H1 (cell line): ENCODE results near the gene CELF3. TPM values are rescaled to one million over a fixed set of nuclear protein-coding genes. Genes with fewer than 3 reads are reported as not detected.

Experiments used
- ASH2L ChIP-seq: fragments of 200-600, 300-600 bp; sonication (generic); IDR thresholded peaks from one replicate; pipeline ENCODE4 v1.7.1; 2017; ENCODE audit warnings: low read length
- BACH1 ChIP-seq: IDR thresholded peaks from 2 replicates; pipeline ENCODE4 v1.6.1; 2012; ENCODE audit warnings: low read length, improper control_type of control experiment
- CHD1 ChIP-seq: IDR thresholded peaks from 2 replicates; pipeline ENCODE4 v1.6.1; 2012; ENCODE audit warnings: low read depth, low read length, improper control_type of control experiment
- GABPA ChIP-seq: IDR thresholded peaks from 2 replicates; pipeline ENCODE4 v1.6.1; 2011; ENCODE audit warnings: mild to moderate bottlenecking, low read length, moderate library complexity, borderline replicate concordance; ENCODE audit not compliant: insufficient read depth
- NANOG ChIP-seq: IDR thresholded peaks from 2 replicates; pipeline ENCODE4 v1.6.1; 2011; ENCODE audit warnings: low read length, low read depth, mild to moderate bottlenecking, inconsistent platforms; ENCODE audit not compliant: insufficient read depth, poor library complexity, severe bottlenecking
- SP4 ChIP-seq: IDR thresholded peaks from 2 replicates; pipeline ENCODE4 v1.6.1; 2012; ENCODE audit warnings: low read length, inconsistent platforms
- TBP ChIP-seq: IDR thresholded peaks from 2 replicates; pipeline ENCODE4 v1.6.1; 2011; ENCODE audit warnings: low read depth, low read length, improper control_type of control experiment
- polyA plus RNA-seq, 7 experiments: library from polyadenylated mRNA; depleted of rRNA in 3 of 7; stranded (reverse) in 5 of 7; unstranded in 2 of 7; fragments of >200 nt in 5 of 7; fragments of 200-250 nt in 2 of 7; gene quantifications; 1 replicate in 5 of 7; 2 replicates in 1 of 7; 4 replicates in 1 of 7; pipeline versions ENCODE4 v1.2.1 to v1.2.3, GENCODE V29; 2011 to 2013; ENCODE audit warnings: missing spikeins in 2 of 7, mixed read lengths in 2 of 7
- total RNA-seq: library from RNA; stranded (reverse); fragmentation: NEBNext Ultra II Directional; extraction: Animal tissue kit (Norgen Biotek cat#: 25700); gene quantifications from 2 replicates; pipeline ENCODE4 v1.2.1, GENCODE V29; 2021
- TF ChIP-seq, protein P1 (sequence below): fragments of 300-600 bp; sonication (generic); IDR thresholded peaks from 2 replicates; pipeline ENCODE4 v1.7.1; 2012; ENCODE audit warnings: low read length, moderate library complexity, mild to moderate bottlenecking, inconsistent platforms; ENCODE audit not compliant: insufficient replicate concordance

Gene CELF3
- total and polyA plus RNA-seq, 2 of the 8 experiments (the other 6 are each of a cell fraction or from before 2014, with no cell fraction given): 0.34 to 1.2 TPM

DNA sequence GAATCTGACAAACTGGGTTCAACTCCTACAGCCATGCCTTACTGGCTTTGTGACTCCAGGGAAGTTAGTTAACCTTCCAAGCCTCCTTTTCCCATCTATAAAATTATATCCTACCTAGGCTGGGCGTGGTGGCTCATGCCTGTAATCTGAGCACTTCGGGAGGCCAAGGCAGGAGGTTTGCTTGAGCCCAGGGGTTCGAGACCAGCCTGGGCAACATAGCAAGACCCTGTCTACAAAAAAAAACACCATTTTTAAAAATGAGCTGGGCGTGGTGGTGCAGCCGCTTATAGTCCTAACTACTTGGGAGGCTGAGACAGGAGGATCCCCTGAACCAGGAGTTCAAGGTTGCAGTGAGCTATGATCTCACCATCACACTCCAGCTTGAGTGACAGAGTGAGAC, 15.1 kb downstream of the CELF3 start (continued):
- no peak for TF ChIP-seq TBP
- no peak for TF ChIP-seq SP4
- TF ChIP-seq GABPA: no peak
- no peak for TF ChIP-seq NANOG
- TF ChIP-seq, protein P1, sequence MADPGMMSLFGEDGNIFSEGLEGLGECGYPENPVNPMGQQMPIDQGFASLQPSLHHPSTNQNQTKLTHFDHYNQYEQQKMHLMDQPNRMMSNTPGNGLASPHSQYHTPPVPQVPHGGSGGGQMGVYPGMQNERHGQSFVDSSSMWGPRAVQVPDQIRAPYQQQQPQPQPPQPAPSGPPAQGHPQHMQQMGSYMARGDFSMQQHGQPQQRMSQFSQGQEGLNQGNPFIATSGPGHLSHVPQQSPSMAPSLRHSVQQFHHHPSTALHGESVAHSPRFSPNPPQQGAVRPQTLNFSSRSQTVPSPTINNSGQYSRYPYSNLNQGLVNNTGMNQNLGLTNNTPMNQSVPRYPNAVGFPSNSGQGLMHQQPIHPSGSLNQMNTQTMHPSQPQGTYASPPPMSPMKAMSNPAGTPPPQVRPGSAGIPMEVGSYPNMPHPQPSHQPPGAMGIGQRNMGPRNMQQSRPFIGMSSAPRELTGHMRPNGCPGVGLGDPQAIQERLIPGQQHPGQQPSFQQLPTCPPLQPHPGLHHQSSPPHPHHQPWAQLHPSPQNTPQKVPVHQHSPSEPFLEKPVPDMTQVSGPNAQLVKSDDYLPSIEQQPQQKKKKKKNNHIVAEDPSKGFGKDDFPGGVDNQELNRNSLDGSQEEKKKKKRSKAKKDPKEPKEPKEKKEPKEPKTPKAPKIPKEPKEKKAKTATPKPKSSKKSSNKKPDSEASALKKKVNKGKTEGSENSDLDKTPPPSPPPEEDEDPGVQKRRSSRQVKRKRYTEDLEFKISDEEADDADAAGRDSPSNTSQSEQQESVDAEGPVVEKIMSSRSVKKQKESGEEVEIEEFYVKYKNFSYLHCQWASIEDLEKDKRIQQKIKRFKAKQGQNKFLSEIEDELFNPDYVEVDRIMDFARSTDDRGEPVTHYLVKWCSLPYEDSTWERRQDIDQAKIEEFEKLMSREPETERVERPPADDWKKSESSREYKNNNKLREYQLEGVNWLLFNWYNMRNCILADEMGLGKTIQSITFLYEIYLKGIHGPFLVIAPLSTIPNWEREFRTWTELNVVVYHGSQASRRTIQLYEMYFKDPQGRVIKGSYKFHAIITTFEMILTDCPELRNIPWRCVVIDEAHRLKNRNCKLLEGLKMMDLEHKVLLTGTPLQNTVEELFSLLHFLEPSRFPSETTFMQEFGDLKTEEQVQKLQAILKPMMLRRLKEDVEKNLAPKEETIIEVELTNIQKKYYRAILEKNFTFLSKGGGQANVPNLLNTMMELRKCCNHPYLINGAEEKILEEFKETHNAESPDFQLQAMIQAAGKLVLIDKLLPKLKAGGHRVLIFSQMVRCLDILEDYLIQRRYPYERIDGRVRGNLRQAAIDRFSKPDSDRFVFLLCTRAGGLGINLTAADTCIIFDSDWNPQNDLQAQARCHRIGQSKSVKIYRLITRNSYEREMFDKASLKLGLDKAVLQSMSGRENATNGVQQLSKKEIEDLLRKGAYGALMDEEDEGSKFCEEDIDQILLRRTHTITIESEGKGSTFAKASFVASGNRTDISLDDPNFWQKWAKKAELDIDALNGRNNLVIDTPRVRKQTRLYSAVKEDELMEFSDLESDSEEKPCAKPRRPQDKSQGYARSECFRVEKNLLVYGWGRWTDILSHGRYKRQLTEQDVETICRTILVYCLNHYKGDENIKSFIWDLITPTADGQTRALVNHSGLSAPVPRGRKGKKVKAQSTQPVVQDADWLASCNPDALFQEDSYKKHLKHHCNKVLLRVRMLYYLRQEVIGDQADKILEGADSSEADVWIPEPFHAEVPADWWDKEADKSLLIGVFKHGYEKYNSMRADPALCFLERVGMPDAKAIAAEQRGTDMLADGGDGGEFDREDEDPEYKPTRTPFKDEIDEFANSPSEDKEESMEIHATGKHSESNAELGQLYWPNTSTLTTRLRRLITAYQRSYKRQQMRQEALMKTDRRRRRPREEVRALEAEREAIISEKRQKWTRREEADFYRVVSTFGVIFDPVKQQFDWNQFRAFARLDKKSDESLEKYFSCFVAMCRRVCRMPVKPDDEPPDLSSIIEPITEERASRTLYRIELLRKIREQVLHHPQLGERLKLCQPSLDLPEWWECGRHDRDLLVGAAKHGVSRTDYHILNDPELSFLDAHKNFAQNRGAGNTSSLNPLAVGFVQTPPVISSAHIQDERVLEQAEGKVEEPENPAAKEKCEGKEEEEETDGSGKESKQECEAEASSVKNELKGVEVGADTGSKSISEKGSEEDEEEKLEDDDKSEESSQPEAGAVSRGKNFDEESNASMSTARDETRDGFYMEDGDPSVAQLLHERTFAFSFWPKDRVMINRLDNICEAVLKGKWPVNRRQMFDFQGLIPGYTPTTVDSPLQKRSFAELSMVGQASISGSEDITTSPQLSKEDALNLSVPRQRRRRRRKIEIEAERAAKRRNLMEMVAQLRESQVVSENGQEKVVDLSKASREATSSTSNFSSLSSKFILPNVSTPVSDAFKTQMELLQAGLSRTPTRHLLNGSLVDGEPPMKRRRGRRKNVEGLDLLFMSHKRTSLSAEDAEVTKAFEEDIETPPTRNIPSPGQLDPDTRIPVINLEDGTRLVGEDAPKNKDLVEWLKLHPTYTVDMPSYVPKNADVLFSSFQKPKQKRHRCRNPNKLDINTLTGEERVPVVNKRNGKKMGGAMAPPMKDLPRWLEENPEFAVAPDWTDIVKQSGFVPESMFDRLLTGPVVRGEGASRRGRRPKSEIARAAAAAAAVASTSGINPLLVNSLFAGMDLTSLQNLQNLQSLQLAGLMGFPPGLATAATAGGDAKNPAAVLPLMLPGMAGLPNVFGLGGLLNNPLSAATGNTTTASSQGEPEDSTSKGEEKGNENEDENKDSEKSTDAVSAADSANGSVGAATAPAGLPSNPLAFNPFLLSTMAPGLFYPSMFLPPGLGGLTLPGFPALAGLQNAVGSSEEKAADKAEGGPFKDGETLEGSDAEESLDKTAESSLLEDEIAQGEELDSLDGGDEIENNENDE: no peak
- TF ChIP-seq ASH2L: no peak
- no peak for TF ChIP-seq BACH1
- TF ChIP-seq CHD1: no peak
